Measurements from ENCODE around the gene KRAS.

Gene KRAS

DNA sequence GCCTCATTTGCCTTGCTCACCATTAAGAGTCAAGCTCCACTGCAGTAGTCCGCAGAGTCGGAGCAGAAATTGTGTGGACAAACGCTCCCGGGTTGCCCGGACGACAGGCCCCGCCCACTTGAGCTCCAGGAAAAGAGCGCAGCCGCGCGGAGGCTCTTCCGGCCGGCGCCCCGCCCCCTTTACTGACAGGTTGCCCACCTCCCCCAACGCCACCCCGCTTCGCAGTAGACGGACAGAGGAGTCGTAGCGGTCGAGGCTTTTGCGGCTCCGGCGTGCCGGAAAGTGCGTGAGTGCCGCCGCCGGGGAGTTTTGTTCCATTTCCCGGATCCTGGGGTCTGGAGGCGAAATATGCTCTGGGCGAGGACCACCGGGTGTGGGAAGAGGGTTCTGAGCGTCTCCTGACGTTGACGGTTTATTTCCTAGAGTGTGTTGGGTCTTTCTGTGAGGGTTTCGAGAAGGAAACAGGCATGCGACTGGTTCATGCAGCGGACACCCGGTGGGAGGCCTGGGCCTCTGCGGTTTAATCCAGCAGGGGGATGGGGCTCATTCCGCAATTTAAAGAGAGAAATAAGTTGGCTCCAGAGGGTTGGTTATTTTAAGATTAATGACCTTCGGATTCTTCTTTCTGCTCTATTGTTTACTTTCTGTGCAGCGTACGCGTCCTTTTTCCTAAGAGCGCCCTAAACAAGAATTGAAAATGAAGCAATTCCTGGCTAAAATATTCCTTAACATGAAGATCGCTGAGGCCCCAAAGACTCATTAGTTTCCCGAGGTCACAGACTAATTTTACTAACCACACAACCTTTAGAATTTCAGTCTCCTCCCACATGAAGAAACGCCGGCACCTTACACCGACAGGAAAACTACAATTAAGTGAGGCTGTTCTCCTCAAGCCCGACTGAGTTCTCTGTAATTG is 55.4 kb downstream of the KRAS start, which contains the start of the genes DNAI7 and ETFRF1:
DNAI7 (minus strand) TSS at position 105 of the 916 bp plus-strand sequence; CDS start at position 23, 82 bp downstream.
ETFRF1 (plus strand) TSS at position 182 of the 916 bp plus-strand sequence. CDS start 8,720 bp downstream, outside the sequence.
- peak within 1 kb of the TSS; percentile 87 for H3K27ac ChIP-seq
- no peaks in the 10 kb centered on the region for H3K36me3 ChIP-seq (ENCODE audit: insufficient read depth)
- H3K27me3 ChIP-seq (ENCODE audit: insufficient read depth, low read depth), result no peaks in the 10 kb centered on the region
- H3K4me2 ChIP-seq, result peak within 1 kb of the TSS; percentile 78
- H3K79me2 ChIP-seq (ENCODE audit: insufficient read depth, low read depth), result no peaks in the 10 kb centered on the region; the same call in 1 of the 2 replicates
- peak within 1 kb of the TSS; percentile 62 for H2AFZ ChIP-seq (ENCODE audit: low read depth)
- no peak within 1 kb of the TSS for H3K4me3 ChIP-seq (IDR thresholded peaks at IDR 0.05; ENCODE audit: insufficient read depth, low read depth, low read length)
- TF ChIP-seq, protein P1, sequence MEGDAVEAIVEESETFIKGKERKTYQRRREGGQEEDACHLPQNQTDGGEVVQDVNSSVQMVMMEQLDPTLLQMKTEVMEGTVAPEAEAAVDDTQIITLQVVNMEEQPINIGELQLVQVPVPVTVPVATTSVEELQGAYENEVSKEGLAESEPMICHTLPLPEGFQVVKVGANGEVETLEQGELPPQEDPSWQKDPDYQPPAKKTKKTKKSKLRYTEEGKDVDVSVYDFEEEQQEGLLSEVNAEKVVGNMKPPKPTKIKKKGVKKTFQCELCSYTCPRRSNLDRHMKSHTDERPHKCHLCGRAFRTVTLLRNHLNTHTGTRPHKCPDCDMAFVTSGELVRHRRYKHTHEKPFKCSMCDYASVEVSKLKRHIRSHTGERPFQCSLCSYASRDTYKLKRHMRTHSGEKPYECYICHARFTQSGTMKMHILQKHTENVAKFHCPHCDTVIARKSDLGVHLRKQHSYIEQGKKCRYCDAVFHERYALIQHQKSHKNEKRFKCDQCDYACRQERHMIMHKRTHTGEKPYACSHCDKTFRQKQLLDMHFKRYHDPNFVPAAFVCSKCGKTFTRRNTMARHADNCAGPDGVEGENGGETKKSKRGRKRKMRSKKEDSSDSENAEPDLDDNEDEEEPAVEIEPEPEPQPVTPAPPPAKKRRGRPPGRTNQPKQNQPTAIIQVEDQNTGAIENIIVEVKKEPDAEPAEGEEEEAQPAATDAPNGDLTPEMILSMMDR (conservative IDR thresholded peaks at IDR 0.05; ENCODE audit: low read depth, low read length), result no peak
- peak within 1 kb of the TSS; percentile 79 for H3K9ac ChIP-seq
- H3K4me1 ChIP-seq (ENCODE audit: low read depth, poor library complexity, severe bottlenecking), result peaks cover 17% of the 10 kb centered on the region
- no peaks in the 10 kb centered on the region for H4K20me1 ChIP-seq (ENCODE audit: insufficient read depth)

DNA sequence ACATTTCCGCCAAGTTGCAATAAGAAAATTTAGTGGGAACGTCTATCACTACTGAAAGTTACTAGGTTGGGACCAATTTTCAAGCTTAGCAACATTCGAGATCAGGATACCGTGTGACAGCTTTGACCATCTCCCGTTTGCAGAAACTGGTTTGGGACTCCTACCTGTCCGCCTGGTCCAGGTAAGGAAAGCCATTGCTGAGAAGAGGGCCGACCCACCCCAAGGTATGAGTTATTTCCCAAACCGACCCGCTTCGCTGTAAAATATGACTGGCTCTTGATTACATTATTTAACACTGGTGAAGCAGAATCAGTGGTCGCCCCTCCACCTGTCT is 56.0 kb downstream of the KRAS start:
- H2AFZ ChIP-seq (ENCODE audit: low read depth), result peak overlapping the region; percentile 62
- H3K4me1 ChIP-seq (ENCODE audit: low read depth, poor library complexity, severe bottlenecking), result peaks cover 17% of the 10 kb centered on the region
- H3K4me2 ChIP-seq, result peak overlapping the region; percentile 78
- no peaks in the 10 kb centered on the region for H3K27me3 ChIP-seq (ENCODE audit: insufficient read depth, low read depth)
- peak overlapping the region; percentile 87 for H3K27ac ChIP-seq
- no peak overlapping the region for H3K4me3 ChIP-seq (IDR thresholded peaks at IDR 0.05; ENCODE audit: insufficient read depth, low read depth, low read length)
- H3K36me3 ChIP-seq (ENCODE audit: insufficient read depth), result no peaks in the 10 kb centered on the region
- peak overlapping the region; percentile 79; the same call in 1 of the 2 replicates for H3K9ac ChIP-seq
- TF ChIP-seq, protein P1 (conservative IDR thresholded peaks at IDR 0.05; ENCODE audit: low read depth, low read length), result no peak
- no peaks in the 10 kb centered on the region for H4K20me1 ChIP-seq (ENCODE audit: insufficient read depth)
- H3K79me2 ChIP-seq (ENCODE audit: insufficient read depth, low read depth), result no peaks in the 10 kb centered on the region; the same call in 1 of the 2 replicates

DNA sequence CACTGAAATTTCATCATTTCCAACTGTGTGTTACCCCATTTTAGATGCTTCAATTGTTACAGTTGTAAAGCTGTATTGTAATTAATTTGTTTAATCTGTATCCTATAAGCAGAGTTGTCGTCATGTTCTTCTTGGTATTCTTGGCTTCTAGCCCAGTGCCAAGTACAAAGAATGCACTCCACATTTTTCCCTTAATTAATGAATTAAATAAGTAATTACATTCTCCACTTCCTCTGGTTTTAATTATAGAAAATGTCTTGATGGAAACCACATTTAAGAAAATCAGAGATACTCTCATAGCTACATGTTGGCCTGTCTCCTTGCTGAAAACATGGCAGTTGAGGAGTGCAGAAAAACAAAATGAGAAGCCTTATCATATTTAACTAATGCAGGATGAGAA is 56.5 kb downstream of the KRAS start:
- no peaks in the 10 kb centered on the region for H3K27me3 ChIP-seq (ENCODE audit: insufficient read depth, low read depth)
- no peaks in the 10 kb centered on the region; the same call in 1 of the 2 replicates for H3K79me2 ChIP-seq (ENCODE audit: insufficient read depth, low read depth)
- TF ChIP-seq, protein P1 (conservative IDR thresholded peaks at IDR 0.05; ENCODE audit: low read depth, low read length), result no peak
- no peaks in the 10 kb centered on the region for H3K36me3 ChIP-seq (ENCODE audit: insufficient read depth)
- H2AFZ ChIP-seq (ENCODE audit: low read depth), result 0 out of 2 replicates have a peak overlapping the region, but pooled peaks have one; percentile 62
- no peak overlapping the region for H3K4me3 ChIP-seq (IDR thresholded peaks at IDR 0.05; ENCODE audit: insufficient read depth, low read depth, low read length)
- peak overlapping the region; percentile 87 for H3K27ac ChIP-seq
- peak overlapping the region; percentile 78 for H3K4me2 ChIP-seq
- H3K9ac ChIP-seq, result peak overlapping the region; percentile 79; the same call in 1 of the 2 replicates
- no peaks in the 10 kb centered on the region for H4K20me1 ChIP-seq (ENCODE audit: insufficient read depth)
- H3K4me1 ChIP-seq (ENCODE audit: low read depth, poor library complexity, severe bottlenecking), result peaks cover 17% of the 10 kb centered on the region

DNA sequence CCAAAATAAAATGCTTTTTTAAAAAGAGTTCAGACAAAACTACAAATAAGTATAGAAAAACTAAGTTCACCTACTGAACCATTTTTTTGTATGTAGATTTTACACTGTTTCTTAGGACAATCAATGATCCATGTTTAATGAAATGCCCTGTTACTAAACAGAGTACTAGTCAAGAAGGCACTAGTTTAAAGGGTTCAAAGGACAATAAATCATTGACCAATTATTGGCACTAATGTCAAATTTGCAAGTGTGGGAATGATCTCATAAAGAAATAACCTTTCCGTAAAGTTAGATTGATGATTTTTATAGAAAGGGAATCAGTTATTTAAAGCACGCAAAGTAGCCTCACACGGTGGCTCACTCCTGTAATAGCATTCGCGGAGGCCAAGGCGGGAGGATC is 59.9 kb downstream of the KRAS start:
- H2AFZ ChIP-seq (ENCODE audit: low read depth), result no peak overlapping the region
- no peaks in the 10 kb centered on the region for H3K79me2 ChIP-seq (ENCODE audit: insufficient read depth, low read depth)
- H4K20me1 ChIP-seq (ENCODE audit: insufficient read depth), result no peaks in the 10 kb centered on the region
- H3K9ac ChIP-seq, result no peak overlapping the region
- no peaks in the 10 kb centered on the region for H3K36me3 ChIP-seq (ENCODE audit: insufficient read depth)
- H3K4me3 ChIP-seq (IDR thresholded peaks at IDR 0.05; ENCODE audit: insufficient read depth, low read depth, low read length), result no peak overlapping the region
- H3K27ac ChIP-seq, result no peak overlapping the region
- H3K27me3 ChIP-seq (ENCODE audit: insufficient read depth, low read depth), result no peaks in the 10 kb centered on the region
- TF ChIP-seq, protein P1 (conservative IDR thresholded peaks at IDR 0.05; ENCODE audit: low read depth, low read length), result no peak
- peaks cover 24% of the 10 kb centered on the region for H3K4me1 ChIP-seq (ENCODE audit: low read depth, poor library complexity, severe bottlenecking)
- no peak overlapping the region for H3K4me2 ChIP-seq

Data from KMS-11 (cell line).